Measurements from ENCODE around the gene RAB34. TPM values are rescaled to one million over a fixed set of nuclear protein-coding genes. Genes with fewer than 3 reads are reported as not detected.

Gene RAB34
- total RNA-seq, 4 donors from 2014 or later = 43.0 to 133 (median 98.7) TPM

GRCh38 chr17:28702026-28702751, 15.5 kb downstream of the RAB34 start:
- TF ChIP-seq CTCF (IDR thresholded peaks at IDR 0.05; ENCODE audit: low read depth) = no peak

GRCh38 chr17:28700830-28701492, 16.7 kb downstream of the RAB34 start:
- no peak for TF ChIP-seq CTCF (IDR thresholded peaks at IDR 0.05; ENCODE audit: low read depth)

- no peak for TF ChIP-seq CTCF (IDR thresholded peaks at IDR 0.05; ENCODE audit: low read depth)
Observed at GRCh38 chr17:28700278-28700677, 17.4 kb downstream of the RAB34 start.

- TF ChIP-seq CTCF (IDR thresholded peaks at IDR 0.05; ENCODE audit: low read depth) = no peak
Observed at GRCh38 chr17:28698253-28698941, 19.3 kb downstream of the RAB34 start.

GRCh38 chr17:28693869-28694268, 23.8 kb downstream of the RAB34 start:
- TF ChIP-seq CTCF (IDR thresholded peaks at IDR 0.05; ENCODE audit: low read depth) = no peak

- TF ChIP-seq CTCF (IDR thresholded peaks at IDR 0.05; ENCODE audit: low read depth) = no peak
Observed at GRCh38 chr17:28689011-28689410, 28.7 kb downstream of the RAB34 start.

- no peak for TF ChIP-seq CTCF (IDR thresholded peaks at IDR 0.05; ENCODE audit: low read depth)
Observed at GRCh38 chr17:28688481-28688880, 29.2 kb downstream of the RAB34 start.

All from subcutaneous adipose tissue (tissue), 4 donors.